Neuronal stem cell (in vitro differentiated cells): ENCODE results near the gene PAPPA.
A peak's percentile ranks its signal among the peaks of the same experiment; 100 is the strongest.

Source experiments
- DNase-seq: peaks from one replicate; pipeline ENCODE4 v3.0.0-alpha.2; 2013; ENCODE audit warnings: low spot score
- H2AFZ ChIP-seq: one replicate; pipeline ENCODE4 v1.6.1; 2013; ENCODE audit warnings: mild to moderate bottlenecking, low read length, inconsistent platforms
- H2AK5ac ChIP-seq: 2 replicates; pipeline ENCODE4 v1.6.1; 2013; ENCODE audit warnings: low read depth, mild to moderate bottlenecking, inconsistent platforms, low read length, moderate library complexity, mixed read lengths
- H2BK120ac ChIP-seq: 2 replicates; pipeline ENCODE4 v1.6.1; 2013; ENCODE audit warnings: low read depth, mild to moderate bottlenecking, inconsistent platforms, low read length, moderate library complexity, mixed read lengths
- H2BK12ac ChIP-seq: one replicate; pipeline ENCODE4 v1.6.1; 2013; ENCODE audit warnings: low read length, inconsistent platforms
- H2BK15ac ChIP-seq: 2 replicates; pipeline ENCODE4 v1.6.1; 2013; ENCODE audit warnings: mild to moderate bottlenecking, low read length, inconsistent platforms, mixed read lengths
- H2BK5ac ChIP-seq: one replicate; pipeline ENCODE4 v1.6.1; 2013; ENCODE audit warnings: inconsistent platforms, mild to moderate bottlenecking, low read length, moderate library complexity
- H3K14ac ChIP-seq: one replicate; pipeline ENCODE4 v1.6.1; 2013; ENCODE audit warnings: low read length, inconsistent platforms
- H3K18ac ChIP-seq: 2 replicates; pipeline ENCODE4 v1.6.1; 2013; ENCODE audit warnings: low read length, inconsistent platforms
- H3K23ac ChIP-seq: 2 replicates; pipeline ENCODE4 v1.6.1; 2013; ENCODE audit warnings: low read depth, mild to moderate bottlenecking, mixed read lengths, low read length, inconsistent platforms; ENCODE audit not compliant: poor library complexity
- H3K27ac ChIP-seq: replicated peaks from 3 replicates; pipeline ENCODE4 v1.5.1; 2013; ENCODE audit warnings: low read length, inconsistent platforms
- H3K27me3 ChIP-seq, 3 experiments: 2 replicates each; pipeline ENCODE4 v1.6.1; 2013; ENCODE audit warnings: low read length in 3 of 3, mild to moderate bottlenecking in 2 of 3, inconsistent platforms in 1 of 3, low read depth in 1 of 3, mixed read lengths in 1 of 3, moderate library complexity in 1 of 3; ENCODE audit not compliant: control insufficient read depth in 3 of 3, insufficient read depth in 3 of 3
- H3K36me3 ChIP-seq, 2 donors: replicated peaks in 1 of 2; 2 replicates each; pipeline ENCODE4 v1.6.1; 2013; ENCODE audit warnings: low read length in 2 of 2; ENCODE audit not compliant: control insufficient read depth in 2 of 2, insufficient read depth in 2 of 2
- H3K4ac ChIP-seq: 2 replicates; pipeline ENCODE4 v1.6.1; 2013; ENCODE audit warnings: inconsistent platforms, mild to moderate bottlenecking, low read length, moderate library complexity
- H3K4me1 ChIP-seq, 2 donors: 1 replicate in 1 of 2; 2 replicates in 1 of 2; pipeline ENCODE4 v1.6.1; 2013; ENCODE audit warnings: low read length in 2 of 2, low read depth in 1 of 2; ENCODE audit not compliant: control insufficient read depth in 2 of 2, insufficient read depth in 1 of 2
- H3K4me2 ChIP-seq: one replicate; pipeline ENCODE4 v1.6.1; 2013; ENCODE audit warnings: mild to moderate bottlenecking, low read length, inconsistent platforms; ENCODE audit not compliant: insufficient read depth, poor library complexity, severe bottlenecking
- H3K4me3 ChIP-seq, 2 donors: 2 replicates each; pipeline ENCODE4 v1.5.1; 2013; ENCODE audit warnings: low read length in 2 of 2, mild to moderate bottlenecking in 2 of 2, inconsistent platforms in 1 of 2, moderate library complexity in 1 of 2
- H3K79me1 ChIP-seq: one replicate; pipeline ENCODE4 v1.6.1; 2013; ENCODE audit warnings: low read depth, mild to moderate bottlenecking, inconsistent platforms, low read length, moderate library complexity
- H3K9ac ChIP-seq: one replicate; pipeline ENCODE4 v1.6.1; 2013; ENCODE audit warnings: mild to moderate bottlenecking, low read depth, low read length, inconsistent platforms; ENCODE audit not compliant: poor library complexity
- H3K9me3 ChIP-seq, 2 donors: replicated peaks in 1 of 2; 2 replicates each; pipeline versions ENCODE3 to v1.6.1; 2013; ENCODE audit warnings: low read length in 2 of 2, mild to moderate bottlenecking in 2 of 2, inconsistent platforms in 1 of 2, low read depth in 1 of 2, mixed read lengths in 1 of 2, moderate library complexity in 1 of 2; ENCODE audit not compliant: control insufficient read depth in 2 of 2, insufficient read depth in 1 of 2
- H4K8ac ChIP-seq: one replicate; pipeline ENCODE4 v1.6.1; 2013; ENCODE audit warnings: low read depth, mild to moderate bottlenecking, inconsistent platforms, low read length, moderate library complexity
- H4K91ac ChIP-seq: one replicate; pipeline ENCODE4 v1.6.1; 2013; ENCODE audit warnings: low read length, low read depth, mild to moderate bottlenecking, inconsistent platforms; ENCODE audit not compliant: poor library complexity
- WGBS, 2 donors: extraction: QIAGEN DNeasy Blood & Tissue Kit; methylation state at CpG; one replicate each; pipeline ENCODE4 v1.1.7; 2013; ENCODE audit warnings: missing lambda C conversion rate in 2 of 2, mixed read lengths in 1 of 2; ENCODE audit not compliant: insufficient read length in 2 of 2, insufficient replicate concordance in 1 of 2; ENCODE audit errors: extremely low coverage in 2 of 2; 5-methylcytosine and 5-hydroxymethylcytosine counted together

Gene PAPPA

DNA sequence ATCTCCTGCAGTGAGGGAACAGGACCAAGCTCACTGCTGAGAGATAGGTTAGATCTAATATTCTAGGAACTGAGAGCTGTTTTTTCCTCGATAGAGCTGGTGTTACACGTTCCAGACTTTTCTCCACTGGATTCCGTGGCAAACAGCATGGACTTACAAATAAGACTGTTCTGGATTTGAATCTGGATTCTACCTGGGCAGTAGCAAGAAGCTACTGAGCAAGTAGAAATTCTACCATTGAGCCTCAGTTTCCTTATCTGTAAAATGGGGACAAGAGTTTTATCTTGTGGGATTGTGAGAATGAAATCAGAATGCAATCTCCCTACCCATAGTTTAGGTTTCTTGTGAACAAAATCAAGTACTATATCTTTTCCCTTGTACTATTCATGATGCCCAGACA, 294.8 kb downstream of the PAPPA start:
- Histone ChIP-seq H3K36me3 (no peaks in the 10 kb centered on the region), H3K4me3 (no peak overlapping the region), H3K27me3 (no peaks in the 10 kb centered on the region), H3K4me1 (peaks cover 2 to 9% of the 10 kb centered on the region in 2 donors), H2BK5ac (no peak overlapping the region), H3K4ac (no peak overlapping the region), H3K27ac (no peak overlapping the region), H2BK15ac (no peak overlapping the region), H3K9ac (no peak overlapping the region), H3K79me1 (no peaks in the 10 kb centered on the region), H2BK12ac (no peak overlapping the region), H3K4me2 (no peak overlapping the region), H3K18ac (no peak overlapping the region), H4K8ac (no peak overlapping the region), H3K23ac (no peak overlapping the region), H4K91ac (no peak overlapping the region), H3K14ac (no peak overlapping the region), H3K9me3 (no peaks in the 10 kb centered on the region), H2AFZ (no peak overlapping the region), H2AK5ac (no peak overlapping the region), H2BK120ac (no peak overlapping the region)
- no peak for DNase-seq
- WGBS, 2 donors: no CpG with 5 or more reads among the region's 3 CpGs

DNA sequence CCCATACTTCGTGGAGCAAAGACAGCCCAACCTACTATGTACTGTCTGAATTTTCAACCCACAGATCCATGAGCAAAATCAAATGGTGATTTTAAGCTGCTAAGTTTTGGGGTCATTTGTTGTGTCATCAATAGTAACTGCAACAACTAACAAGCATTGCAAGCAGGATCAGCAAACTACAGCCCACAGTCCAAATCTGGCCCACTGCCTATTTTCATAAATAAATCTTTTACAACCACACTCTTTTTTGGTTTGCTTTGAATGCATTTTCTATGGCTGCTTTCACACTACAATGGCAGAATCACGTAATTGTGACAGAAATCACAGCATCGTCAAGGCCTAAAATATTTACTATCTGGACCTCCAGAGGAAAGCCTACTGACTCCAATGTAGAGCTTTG, 296.4 kb downstream of the PAPPA start:
- no peak overlapping the region for H2BK5ac ChIP-seq
- peaks cover 2 to 9% of the 10 kb centered on the region in 2 donors for H3K4me1 ChIP-seq
- H4K8ac ChIP-seq: no peak overlapping the region
- H2BK120ac ChIP-seq: no peak overlapping the region
- H4K91ac ChIP-seq: no peak overlapping the region
- no peak overlapping the region for H3K18ac ChIP-seq
- H2AK5ac ChIP-seq: no peak overlapping the region
- no CpG with 5 or more reads among the region's 3 CpGs for WGBS, 2 donors
- no peak overlapping the region for H3K9ac ChIP-seq
- H3K79me1 ChIP-seq: no peaks in the 10 kb centered on the region
- H3K27me3 ChIP-seq: no peaks in the 10 kb centered on the region
- H3K4me2 ChIP-seq: no peak overlapping the region
- no peaks in the 10 kb centered on the region for H3K36me3 ChIP-seq
- no peak overlapping the region for H2AFZ ChIP-seq
- no peaks in the 10 kb centered on the region for H3K9me3 ChIP-seq
- no peak overlapping the region for H2BK15ac ChIP-seq
- no peak overlapping the region for H3K14ac ChIP-seq
- no peak overlapping the region for H3K4me3 ChIP-seq
- no peak overlapping the region for H2BK12ac ChIP-seq
- H3K23ac ChIP-seq: no peak overlapping the region
- H3K27ac ChIP-seq: no peak overlapping the region
- H3K4ac ChIP-seq: no peak overlapping the region
- DNase-seq: no peak

DNA sequence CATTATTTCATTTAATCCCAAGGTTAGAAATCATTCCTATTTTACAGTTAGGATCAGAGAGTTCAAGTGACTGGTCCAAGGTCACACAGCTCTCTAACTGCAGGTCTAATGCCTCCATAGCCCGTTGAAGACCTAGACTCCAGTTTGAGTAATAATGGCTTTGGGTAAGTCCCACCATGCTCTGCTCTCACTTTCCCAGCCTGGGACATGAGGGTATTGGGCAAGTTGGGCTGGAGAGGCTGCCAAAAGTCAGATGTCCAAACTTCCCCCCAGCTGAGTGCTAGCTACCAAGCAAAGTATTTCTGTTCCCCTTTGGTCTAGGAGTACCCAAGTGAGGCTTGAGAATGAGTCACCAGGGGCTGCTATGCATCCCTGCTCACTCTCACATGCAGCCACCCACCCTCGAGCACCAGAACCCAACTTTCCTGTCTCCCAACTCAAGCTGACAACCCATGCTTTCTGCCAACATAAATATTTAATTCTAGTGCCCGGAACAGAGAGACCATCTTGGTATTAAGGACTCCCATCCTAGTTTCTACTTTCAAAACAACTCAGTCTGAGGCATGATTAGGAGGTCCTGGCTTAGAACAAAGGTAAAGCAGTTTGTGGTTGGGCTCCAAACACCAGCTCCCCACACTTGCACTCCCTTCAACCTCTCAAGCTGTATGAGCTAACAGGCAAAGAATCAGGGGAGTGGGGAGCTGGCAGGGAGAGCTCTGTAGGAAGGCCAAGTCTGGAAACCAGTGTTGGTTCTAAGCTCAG, 297.0 kb downstream of the PAPPA start:
- no peak overlapping the region for H3K9ac ChIP-seq
- no peak overlapping the region for H3K14ac ChIP-seq
- no peak overlapping the region for H3K4ac ChIP-seq
- no peak overlapping the region for H2BK15ac ChIP-seq
- H2BK5ac ChIP-seq: no peak overlapping the region
- no peak overlapping the region for H4K8ac ChIP-seq
- H2BK120ac ChIP-seq: no peak overlapping the region
- no peak for DNase-seq
- H3K36me3 ChIP-seq: no peaks in the 10 kb centered on the region
- peak overlapping the region; percentile 23 for H3K18ac ChIP-seq
- H3K79me1 ChIP-seq: no peaks in the 10 kb centered on the region
- H2AK5ac ChIP-seq: no peak overlapping the region
- no peak overlapping the region for H2BK12ac ChIP-seq
- H3K4me3 ChIP-seq: no peak overlapping the region
- no peak overlapping the region for H3K23ac ChIP-seq
- peaks cover 2 to 9% of the 10 kb centered on the region in 2 donors for H3K4me1 ChIP-seq
- H3K27me3 ChIP-seq: no peaks in the 10 kb centered on the region
- no CpG with 5 or more reads among the region's 3 CpGs for WGBS, 2 donors
- H3K4me2 ChIP-seq: no peak overlapping the region
- no peak overlapping the region for H4K91ac ChIP-seq
- H3K27ac ChIP-seq: no peak overlapping the region
- no peak overlapping the region for H2AFZ ChIP-seq
- no peaks in the 10 kb centered on the region for H3K9me3 ChIP-seq

DNA sequence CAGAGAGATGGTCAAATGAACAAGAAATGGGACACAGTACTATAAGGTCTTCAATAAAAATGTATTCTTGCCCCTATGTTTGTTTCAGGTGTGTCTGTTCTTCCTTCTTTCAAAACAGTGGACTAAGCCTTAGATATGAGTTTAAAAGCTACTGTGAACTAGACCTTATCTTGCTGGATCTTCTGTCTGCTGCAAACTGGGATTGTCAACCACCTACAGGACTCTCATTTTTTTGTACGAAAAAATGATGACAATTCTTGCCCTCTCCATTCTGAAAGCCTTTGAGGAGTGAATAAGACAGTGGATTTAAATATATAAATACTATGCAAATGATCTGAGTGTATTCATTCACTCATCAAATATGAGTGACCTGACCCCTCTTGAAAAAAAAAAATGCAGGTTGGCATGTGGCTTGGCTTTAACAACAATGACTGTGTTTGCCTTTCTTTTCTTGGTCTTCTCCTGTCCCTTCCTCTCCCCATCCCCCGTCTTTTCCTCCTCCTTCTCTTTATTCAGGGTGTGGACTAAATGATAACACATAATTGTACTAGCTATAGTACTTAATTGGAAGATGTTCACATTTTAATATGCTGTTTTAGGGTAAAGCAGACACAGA, 298.0 kb downstream of the PAPPA start:
- Histone ChIP-seq H4K8ac (no peak overlapping the region), H3K4me3 (no peak overlapping the region), H3K4ac (no peak overlapping the region), H3K36me3 (no peaks in the 10 kb centered on the region), H3K27me3 (no peaks in the 10 kb centered on the region), H2BK15ac (no peak overlapping the region), H2AK5ac (no peak overlapping the region), H3K14ac (no peak overlapping the region), H2BK5ac (no peak overlapping the region), H3K4me2 (no peak overlapping the region), H3K23ac (no peak overlapping the region), H3K18ac (no peak overlapping the region), H3K27ac (no peak overlapping the region), H3K4me1 (peaks cover 2 to 9% of the 10 kb centered on the region in 2 donors), H3K9ac (no peak overlapping the region), H2BK120ac (no peak overlapping the region), H4K91ac (no peak overlapping the region), H2BK12ac (no peak overlapping the region), H3K79me1 (no peaks in the 10 kb centered on the region), H3K9me3 (peaks cover 0 to 7% of the 10 kb centered on the region in 2 donors), H2AFZ (no peak overlapping the region)
- no peak for DNase-seq
- no CpG with 5 or more reads among the region's 2 CpGs for WGBS, 2 donors
